Stimulated activated CD8-positive, alpha-beta memory T cell treated with anti-CD3 and anti-CD28 coated beads, Interleukin-12 subunit alpha, Interleukin-12 subunit beta, amount 100 ng/mL, for 4 hours (primary cell): Measurements from ENCODE around the gene TAS2R39.
"Not testable (repeated sequence)": the region's sequence is repeated elsewhere in the genome, so short reads cannot be mapped to it uniquely, and the experiment has no call there.

Experiments
- DNase-seq: peaks from one replicate; pipeline ENCODE4 v3.0.0-alpha.2; 2020; ENCODE audit warnings: low read depth

Gene TAS2R39

GRCh38 chr7:143183024-143183423, at the start of gene TAS2R39:
Gene TAS2R39 (plus strand): TSS chr7:143183419. CDS start chr7:143183419, 0 bp downstream.
- no peak for DNase-seq

GRCh38 chr7:143147070-143147469, 36.1 kb upstream of the TAS2R39 start:
- no peak for DNase-seq

DNA sequence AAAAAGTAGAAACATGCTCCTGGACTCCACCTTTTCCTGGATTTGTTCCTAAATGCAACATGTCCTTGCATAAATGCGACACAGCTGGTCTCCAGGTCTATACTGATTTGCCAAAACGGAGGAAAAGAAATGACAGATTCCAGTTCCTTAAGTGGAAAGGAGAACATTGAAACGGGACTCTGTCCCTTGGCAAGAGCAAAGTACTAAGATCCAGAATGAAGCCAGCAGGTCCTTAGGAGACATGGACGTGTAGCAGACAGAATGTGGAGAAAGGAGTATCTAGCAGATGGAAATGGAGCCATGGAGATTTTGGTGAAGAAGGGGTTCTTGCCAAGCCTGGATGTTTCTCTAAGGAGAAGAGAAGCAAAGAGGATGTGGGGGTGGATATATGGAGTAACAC, 35.2 kb upstream of the TAS2R39 start:
- no peak for DNase-seq

- no peak for DNase-seq
These were observed 34.6 kb upstream of the TAS2R39 start for GRCh38 chr7:143148651-143149050.

GRCh38 chr7:143150696-143151095, 32.5 kb upstream of the TAS2R39 start:
- DNase-seq, result not testable (repeated sequence)

DNA sequence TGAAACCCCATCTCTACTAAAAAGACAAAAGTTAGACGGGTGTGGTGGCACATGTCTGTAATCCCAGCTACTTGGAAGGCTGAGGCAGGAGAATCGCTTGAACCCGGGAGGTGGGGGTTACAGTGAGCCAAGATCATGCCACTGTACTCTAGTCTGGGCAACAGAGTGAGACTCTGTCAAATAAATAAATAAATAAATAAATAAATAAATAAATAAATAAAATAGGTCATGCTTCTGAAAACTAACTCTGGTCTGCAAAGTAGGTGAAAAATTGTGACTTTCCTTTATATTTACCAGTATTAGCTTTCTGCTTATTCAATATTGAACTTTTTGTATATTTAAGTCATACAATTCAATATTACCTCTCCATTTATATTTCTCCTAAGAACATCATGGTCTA, 24.6 kb upstream of the TAS2R39 start:
- DNase-seq, result not testable (repeated sequence)

DNA sequence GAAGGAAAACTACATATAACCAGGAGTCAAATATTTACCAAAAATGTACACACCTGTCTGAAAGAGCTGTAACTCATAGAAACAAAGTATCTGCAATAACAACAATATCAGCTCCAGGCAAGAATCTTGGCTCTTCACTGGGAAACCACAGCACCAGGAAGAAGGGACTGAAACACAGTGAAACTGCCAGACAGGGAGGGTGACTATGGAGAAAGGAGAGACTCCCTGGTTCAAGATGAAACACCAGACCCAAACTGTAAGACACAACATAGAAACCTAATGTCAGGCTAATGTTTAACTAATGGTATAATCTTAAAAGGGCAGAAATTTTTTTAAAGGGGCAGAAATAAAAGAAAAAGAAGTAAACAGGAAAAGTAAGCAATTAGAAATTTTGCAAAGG, 11.5 kb upstream of the TAS2R39 start:
- DNase-seq, result no peak

- DNase-seq, result no peak
These were observed 10.9 kb upstream of the TAS2R39 start for GRCh38 chr7:143172354-143172753.

- DNase-seq, result no peak
These were observed 7.1 kb upstream of the TAS2R39 start for GRCh38 chr7:143176128-143176527.

DNA sequence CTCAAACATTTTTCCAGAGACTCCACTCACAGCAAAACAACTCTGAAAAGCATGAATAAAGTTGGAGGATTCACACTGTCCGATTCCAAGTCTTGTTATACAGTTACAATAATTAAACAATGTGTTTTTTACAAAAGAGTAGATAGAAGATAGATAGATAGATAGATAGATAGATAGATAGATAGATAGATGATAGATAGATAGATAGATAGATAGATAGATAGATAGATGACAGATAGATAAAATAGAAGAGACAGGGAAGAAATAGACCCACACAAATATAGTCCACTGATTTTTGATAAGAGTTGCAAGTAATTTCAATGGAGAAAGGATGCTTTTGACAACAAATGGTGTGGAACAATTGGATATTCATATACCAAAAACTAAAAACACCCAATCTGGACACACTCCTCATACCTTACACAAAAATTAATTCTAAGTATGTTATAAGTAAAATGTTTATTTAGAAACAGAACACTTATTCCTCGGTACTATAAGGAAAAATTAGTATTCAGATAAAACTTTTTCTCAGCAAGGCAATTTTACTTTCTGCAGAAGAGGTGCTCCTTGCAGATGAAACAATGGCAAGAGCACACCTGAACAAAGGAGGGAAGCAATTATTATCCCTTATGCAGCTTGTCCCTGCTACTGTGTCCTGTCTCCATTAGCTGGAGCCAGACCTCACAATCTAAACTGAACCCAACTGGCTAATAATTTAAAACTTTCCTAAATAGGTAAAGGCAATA, 5.7 kb upstream of the TAS2R39 start:
- no peak for DNase-seq

- not testable (repeated sequence) for DNase-seq
These were observed 2.4 kb upstream of the TAS2R39 start for GRCh38 chr7:143180771-143181170.

GRCh38 chr7:143181349-143181748, 1.9 kb upstream of the TAS2R39 start:
- no peak for DNase-seq

GRCh38 chr7:143185551-143185950, 2.3 kb downstream of the TAS2R39 start:
- no peak for DNase-seq

GRCh38 chr7:143188994-143189393, 5.8 kb downstream of the TAS2R39 start:
- DNase-seq, result no peak

DNA sequence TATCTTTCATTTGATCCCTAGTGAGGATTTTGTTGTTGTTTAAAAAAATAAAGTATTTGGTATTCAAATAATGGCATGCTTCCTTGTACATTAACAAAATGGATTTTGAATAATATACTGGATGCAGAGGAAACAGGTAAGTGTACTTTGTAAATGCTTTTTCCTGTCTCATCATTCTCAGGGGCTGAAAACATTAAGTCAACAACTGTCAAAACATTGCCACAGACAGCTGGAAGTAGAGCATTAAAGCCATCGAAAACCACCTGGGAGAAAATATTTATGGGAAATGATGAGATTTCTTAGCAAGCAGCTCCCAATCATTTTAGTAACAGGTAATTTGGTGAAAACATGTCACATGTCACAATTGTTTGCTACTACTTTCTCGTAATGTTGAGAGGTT, 10.7 kb downstream of the TAS2R39 start:
- DNase-seq, result no peak

GRCh38 chr7:143199040-143199439, 15.8 kb downstream of the TAS2R39 start:
- no peak for DNase-seq

DNA sequence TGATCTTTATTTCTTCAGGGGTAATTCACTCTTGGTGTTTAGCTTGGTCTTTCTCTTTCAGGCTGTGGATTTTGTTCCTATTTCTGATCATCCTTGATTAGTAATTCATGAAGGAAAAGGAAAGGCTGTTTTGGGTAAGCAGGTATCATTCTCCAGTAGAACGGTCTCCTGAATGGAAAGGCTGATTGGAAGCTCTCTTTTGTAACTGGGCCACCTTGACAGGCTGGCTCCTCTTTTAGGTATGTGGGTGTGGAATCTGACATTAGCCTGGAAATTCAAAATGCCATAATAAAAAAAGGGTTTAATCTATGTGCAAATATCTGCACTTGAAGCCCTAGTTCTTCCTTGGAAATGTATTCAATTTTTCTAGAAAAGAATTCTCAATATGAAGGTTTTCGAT, 18.9 kb downstream of the TAS2R39 start:
- DNase-seq, result no peak

DNA sequence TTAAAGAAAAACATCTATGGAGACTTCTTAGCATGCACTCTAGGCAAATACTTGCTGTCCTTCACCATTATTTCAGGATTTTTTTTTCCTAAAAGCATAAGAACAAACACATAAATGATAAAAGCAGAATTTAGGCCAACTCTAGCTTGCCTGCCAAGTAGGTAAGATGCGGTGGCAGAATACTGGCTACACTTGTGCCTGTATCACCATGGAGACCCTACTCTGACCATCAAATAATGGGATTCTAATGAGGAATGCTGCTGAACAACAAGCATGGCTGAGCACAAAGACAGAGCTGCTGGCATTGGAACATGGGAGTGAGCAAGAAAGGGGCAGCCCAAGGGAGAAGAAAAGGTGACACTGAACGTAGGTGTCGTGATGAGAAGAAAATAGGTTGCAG, 20.2 kb downstream of the TAS2R39 start:
- DNase-seq, result no peak

- DNase-seq, result no peak
These were observed 22.5 kb downstream of the TAS2R39 start for GRCh38 chr7:143205560-143206293.

DNA sequence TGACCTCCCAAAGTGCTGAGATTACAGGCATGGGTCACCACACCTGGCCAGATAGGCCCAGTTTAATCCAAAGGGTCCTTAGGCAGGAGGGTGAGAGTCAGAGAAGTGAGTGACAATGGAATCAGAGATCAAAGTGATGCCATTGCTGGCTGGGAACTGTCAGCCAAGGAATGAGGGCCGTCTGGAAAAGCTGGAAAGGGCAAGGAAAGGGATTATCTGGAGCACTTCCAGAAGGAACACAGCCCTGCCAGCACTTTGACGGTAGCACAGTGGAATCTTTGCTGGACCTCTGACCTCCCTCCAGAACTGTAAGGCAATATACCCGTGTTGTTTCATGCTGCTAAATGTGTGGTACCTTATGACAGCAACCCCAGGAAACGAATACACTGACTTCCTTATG, 27.3 kb downstream of the TAS2R39 start:
- no peak for DNase-seq

- DNase-seq, result not testable (repeated sequence)
These were observed 30.3 kb downstream of the TAS2R39 start for GRCh38 chr7:143213478-143213877.

DNA sequence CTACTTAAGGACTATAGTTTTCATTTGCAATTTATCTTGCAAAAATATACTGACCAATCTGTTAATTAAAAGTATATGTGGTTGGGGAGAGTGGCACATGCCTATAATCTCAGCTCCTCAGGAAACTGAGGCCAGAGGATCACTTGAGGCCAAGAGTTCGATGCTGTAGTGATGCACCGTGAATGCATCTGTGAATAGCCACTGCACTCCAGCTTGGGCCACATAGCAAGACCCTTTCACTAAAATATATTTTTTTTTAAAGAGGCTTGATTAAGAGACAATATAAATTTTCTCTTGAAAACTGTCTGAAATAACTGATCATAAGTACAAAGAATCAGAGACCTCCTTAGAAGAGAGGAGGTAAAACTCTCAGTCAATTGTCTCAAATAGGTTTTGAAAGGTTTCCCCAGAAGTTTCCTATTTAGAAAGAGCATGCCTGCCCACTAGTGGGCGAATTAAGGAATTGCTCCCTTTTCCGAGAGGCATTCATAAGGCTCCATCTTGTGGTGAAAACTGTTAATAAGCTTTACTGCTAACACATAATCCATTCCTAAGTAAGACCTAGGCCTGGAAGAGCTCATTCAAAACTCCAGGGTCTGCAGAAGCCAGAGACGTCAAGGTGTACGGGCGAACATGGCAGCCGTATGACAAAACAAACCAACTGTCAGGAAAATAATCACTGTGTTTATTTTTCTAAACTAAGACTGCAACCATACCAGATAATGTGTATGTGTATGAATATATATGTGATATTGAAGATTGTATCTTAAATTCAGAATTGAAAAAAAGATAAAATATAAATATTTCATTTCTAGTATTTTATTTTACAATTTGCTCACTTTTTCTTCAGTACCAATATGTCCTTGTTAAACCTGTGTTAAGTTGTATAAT, 31.8 kb downstream of the TAS2R39 start:
- DNase-seq, result peak; percentile 12

DNA sequence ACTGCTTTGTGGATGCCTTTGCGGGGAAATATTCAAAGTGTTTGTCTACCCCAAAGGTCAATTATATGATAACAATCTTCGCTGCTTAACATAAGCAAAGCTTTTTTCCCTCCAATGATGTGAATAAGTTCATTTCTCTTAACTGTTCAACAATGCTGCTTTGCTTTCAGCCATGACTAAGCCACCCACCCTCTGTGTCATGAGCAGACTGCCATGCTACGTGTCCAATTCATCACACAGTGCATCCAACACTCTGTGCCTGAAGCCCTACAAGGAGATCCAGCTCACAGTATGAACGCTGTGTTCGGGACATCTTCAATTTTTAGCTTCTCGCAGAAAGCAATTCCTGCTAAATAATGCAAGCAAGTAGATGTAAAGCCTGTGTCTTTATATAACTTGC, 32.9 kb downstream of the TAS2R39 start:
- no peak for DNase-seq
